ENCODE data around the gene AUTS2. TPM values are rescaled to one million over a fixed set of nuclear protein-coding genes. Genes with fewer than 3 reads are reported as not detected.

The AUTS2 gene
- total RNA-seq, 3 donors from 2014 or later = 31.5 to 94.3 (median 81.3) TPM

DNA sequence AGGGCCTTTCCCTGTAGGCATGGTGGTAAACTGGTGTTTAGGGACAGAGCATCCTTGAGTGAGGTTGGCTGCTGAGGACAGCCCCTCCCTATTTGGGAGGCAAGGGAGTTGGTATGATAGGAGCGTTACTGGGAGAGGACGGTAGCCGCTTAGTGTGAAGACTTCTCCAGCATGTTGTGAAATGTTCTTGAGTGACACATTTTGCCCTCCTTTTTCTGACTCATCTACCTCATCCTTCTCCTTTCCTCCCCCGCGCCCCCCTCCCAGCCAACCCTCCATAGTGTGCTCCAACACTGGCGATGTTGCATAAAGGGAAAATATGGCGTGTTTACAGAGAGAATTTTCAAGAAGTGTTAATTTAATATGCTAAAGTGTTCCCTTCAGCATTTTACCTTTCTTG lies 888.7 kb downstream of the AUTS2 start:
- intact Hi-C loops (cut with DNase I; ENCODE audit: low total_unique reads) = no loop called here
- H3K4me1 ChIP-seq = no peaks in the 10 kb centered on the region
- no peak for DNase-seq (ENCODE audit: low spot score in 2 of 2)

DNA sequence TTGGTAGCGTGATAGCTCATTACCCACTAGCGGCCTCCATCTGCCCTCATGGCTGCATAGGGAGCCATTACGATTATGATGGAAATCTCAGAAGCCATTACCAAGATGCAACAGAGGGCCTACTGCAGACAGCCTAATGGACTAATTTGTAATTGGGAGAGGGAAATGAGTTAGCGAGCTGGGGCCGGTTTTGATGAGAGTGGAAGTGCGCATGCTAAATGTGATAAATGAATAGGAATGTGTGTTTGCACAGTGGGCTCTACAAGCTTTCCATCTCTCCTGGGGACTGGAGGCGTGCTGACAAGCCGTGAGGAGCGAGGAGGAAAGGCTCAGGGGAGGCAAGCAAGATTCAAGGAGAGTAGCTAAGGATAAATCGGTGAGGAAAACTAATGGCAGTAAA lies 889.2 kb downstream of the AUTS2 start:
- DNase-seq (ENCODE audit: low spot score in 2 of 2) = no peak
- Histone ChIP-seq H3K4me1 (no peaks in the 10 kb centered on the region), H3K27ac (no peak overlapping the region), H3K4me3 (no peak overlapping the region), H3K9me3 (no peaks in the 10 kb centered on the region), H3K27me3 (no peaks in the 10 kb centered on the region), H3K36me3 (no peaks in the 10 kb centered on the region)
- intact Hi-C loops (cut with DNase I; ENCODE audit: low total_unique reads) = no loop called here
- no peak for TF ChIP-seq POLR2AphosphoS5 (IDR thresholded peaks at IDR 0.05)
- TF ChIP-seq, protein P1, sequence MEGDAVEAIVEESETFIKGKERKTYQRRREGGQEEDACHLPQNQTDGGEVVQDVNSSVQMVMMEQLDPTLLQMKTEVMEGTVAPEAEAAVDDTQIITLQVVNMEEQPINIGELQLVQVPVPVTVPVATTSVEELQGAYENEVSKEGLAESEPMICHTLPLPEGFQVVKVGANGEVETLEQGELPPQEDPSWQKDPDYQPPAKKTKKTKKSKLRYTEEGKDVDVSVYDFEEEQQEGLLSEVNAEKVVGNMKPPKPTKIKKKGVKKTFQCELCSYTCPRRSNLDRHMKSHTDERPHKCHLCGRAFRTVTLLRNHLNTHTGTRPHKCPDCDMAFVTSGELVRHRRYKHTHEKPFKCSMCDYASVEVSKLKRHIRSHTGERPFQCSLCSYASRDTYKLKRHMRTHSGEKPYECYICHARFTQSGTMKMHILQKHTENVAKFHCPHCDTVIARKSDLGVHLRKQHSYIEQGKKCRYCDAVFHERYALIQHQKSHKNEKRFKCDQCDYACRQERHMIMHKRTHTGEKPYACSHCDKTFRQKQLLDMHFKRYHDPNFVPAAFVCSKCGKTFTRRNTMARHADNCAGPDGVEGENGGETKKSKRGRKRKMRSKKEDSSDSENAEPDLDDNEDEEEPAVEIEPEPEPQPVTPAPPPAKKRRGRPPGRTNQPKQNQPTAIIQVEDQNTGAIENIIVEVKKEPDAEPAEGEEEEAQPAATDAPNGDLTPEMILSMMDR (IDR thresholded peaks at IDR 0.05) = no peak
- no peak for TF ChIP-seq POLR2A (IDR thresholded peaks at IDR 0.05)

More for the DNA sequence above, 888.7 kb downstream of the AUTS2 start:
- TF ChIP-seq, protein P1 (IDR thresholded peaks at IDR 0.05) = no peak
- TF ChIP-seq POLR2AphosphoS5 (IDR thresholded peaks at IDR 0.05) = no peak
- TF ChIP-seq POLR2A (IDR thresholded peaks at IDR 0.05) = no peak
- Histone ChIP-seq H3K36me3 (no peaks in the 10 kb centered on the region), H3K9me3 (no peaks in the 10 kb centered on the region), H3K4me3 (no peak overlapping the region), H3K27me3 (no peaks in the 10 kb centered on the region), H3K27ac (no peak overlapping the region)

GRCh38 chr7:70487886-70488285 lies 889.6 kb downstream of the AUTS2 start:
- H3K4me1 ChIP-seq = no peaks in the 10 kb centered on the region
- intact Hi-C loops (cut with DNase I; ENCODE audit: low total_unique reads) = no loop called here
- no peak overlapping the region for H3K27ac ChIP-seq
- no peaks in the 10 kb centered on the region for H3K9me3 ChIP-seq
- TF ChIP-seq POLR2A (IDR thresholded peaks at IDR 0.05) (no peak), POLR2AphosphoS5 (IDR thresholded peaks at IDR 0.05) (no peak)
- TF ChIP-seq, protein P1 (IDR thresholded peaks at IDR 0.05) = no peak
- H3K27me3 ChIP-seq = no peaks in the 10 kb centered on the region
- DNase-seq (ENCODE audit: low spot score in 2 of 2) = no peak
- no peak overlapping the region for H3K4me3 ChIP-seq
- H3K36me3 ChIP-seq = no peaks in the 10 kb centered on the region

GRCh38 chr7:70489813-70490212 lies 891.5 kb downstream of the AUTS2 start:
- no peak for DNase-seq (ENCODE audit: low spot score in 2 of 2)
- H3K9me3 ChIP-seq = no peaks in the 10 kb centered on the region
- H3K36me3 ChIP-seq = no peaks in the 10 kb centered on the region
- no peak overlapping the region for H3K4me3 ChIP-seq
- no peaks in the 10 kb centered on the region for H3K27me3 ChIP-seq
- no peak overlapping the region for H3K27ac ChIP-seq
- no peaks in the 10 kb centered on the region for H3K4me1 ChIP-seq
- intact Hi-C loops (cut with DNase I; ENCODE audit: low total_unique reads) = no loop called here
- TF ChIP-seq POLR2AphosphoS5 (IDR thresholded peaks at IDR 0.05) (no peak), POLR2A (IDR thresholded peaks at IDR 0.05) (no peak)
- TF ChIP-seq, protein P1 (IDR thresholded peaks at IDR 0.05) = no peak

DNA sequence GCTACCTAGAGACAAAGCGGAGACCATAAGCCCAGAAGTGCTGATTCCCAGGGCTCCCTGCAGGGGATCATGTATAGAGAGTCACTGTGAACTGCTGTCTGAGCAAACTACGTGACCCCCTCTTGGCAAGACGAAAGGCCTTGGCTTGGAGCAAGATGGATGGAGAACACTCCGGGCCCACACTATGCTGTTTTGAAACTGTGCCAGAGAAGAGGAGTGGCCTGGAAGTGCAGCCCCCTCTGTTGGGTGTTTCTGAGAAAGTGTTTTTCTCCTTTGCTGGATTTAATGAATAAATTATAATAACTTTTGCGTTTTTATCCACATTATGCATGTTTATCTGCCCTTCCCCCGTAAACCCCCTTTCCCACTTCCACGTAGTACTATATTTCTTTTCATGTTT lies 894.4 kb downstream of the AUTS2 start:
- TF ChIP-seq, protein P1 (IDR thresholded peaks at IDR 0.05) = no peak
- no peak for TF ChIP-seq POLR2A (IDR thresholded peaks at IDR 0.05)
- no peak for TF ChIP-seq POLR2AphosphoS5 (IDR thresholded peaks at IDR 0.05)
- intact Hi-C loops (cut with DNase I; ENCODE audit: low total_unique reads) = no loop called here

More for the DNA sequence above, 894.4 kb downstream of the AUTS2 start:
- no peaks in the 10 kb centered on the region for H3K27me3 ChIP-seq
- no peaks in the 10 kb centered on the region for H3K9me3 ChIP-seq
- no peak overlapping the region for H3K4me3 ChIP-seq
- DNase-seq (ENCODE audit: low spot score in 2 of 2) = no peak
- no peak overlapping the region for H3K27ac ChIP-seq
- H3K36me3 ChIP-seq = no peaks in the 10 kb centered on the region
- no peaks in the 10 kb centered on the region for H3K4me1 ChIP-seq

All from breast epithelium (tissue), 4 donors.